GM21381 (cell line): ENCODE data around the gene NPIPA5.
"Not testable (repeated sequence)": the region's sequence is repeated elsewhere in the genome, so short reads cannot be mapped to it uniquely, and the experiment has no call there.

Experiments used
- ATAC-seq: cut with Tn5 transposase; IDR thresholded peaks from one replicate; pipeline ENCODE4 v1.9.1; 2021; ENCODE audit warnings: mild to moderate bottlenecking, moderate library complexity; ENCODE audit not compliant: unreplicated experiment

Gene NPIPA5

GRCh38 chr16:15393025-15393424 lies 14.9 kb upstream of the NPIPA5 start:
- not testable (repeated sequence) for ATAC-seq

- ATAC-seq: not testable (repeated sequence)
Measured at GRCh38 chr16:15389916-15390315, 11.8 kb upstream of the NPIPA5 start.

GRCh38 chr16:15388060-15388459 lies 10.0 kb upstream of the NPIPA5 start:
- ATAC-seq: not testable (repeated sequence)

- not testable (repeated sequence) for ATAC-seq
Measured at GRCh38 chr16:15382810-15383209, 4.7 kb upstream of the NPIPA5 start.

GRCh38 chr16:15357495-15357894 lies 20.6 kb downstream of the NPIPA5 start:
- ATAC-seq: not testable (repeated sequence)

- not testable (repeated sequence) for ATAC-seq
Measured at GRCh38 chr16:15354846-15355245, 23.2 kb downstream of the NPIPA5 start.

GRCh38 chr16:15352852-15353251 lies 25.2 kb downstream of the NPIPA5 start:
- not testable (repeated sequence) for ATAC-seq

- not testable (repeated sequence) for ATAC-seq
Measured at GRCh38 chr16:15351745-15352144, 26.3 kb downstream of the NPIPA5 start.

GRCh38 chr16:15351251-15351650 lies 26.8 kb downstream of the NPIPA5 start:
- ATAC-seq: not testable (repeated sequence)

GRCh38 chr16:15348721-15349120 lies 29.4 kb downstream of the NPIPA5 start:
- not testable (repeated sequence) for ATAC-seq

- ATAC-seq: not testable (repeated sequence)
Measured at GRCh38 chr16:15342337-15342736, 35.8 kb downstream of the NPIPA5 start.

- not testable (repeated sequence) for ATAC-seq
Measured at GRCh38 chr16:15338986-15339385, 39.1 kb downstream of the NPIPA5 start.

- ATAC-seq: not testable (repeated sequence)
Measured at GRCh38 chr16:15337974-15338605, 40.0 kb downstream of the NPIPA5 start.

GRCh38 chr16:15335609-15336008 lies 42.5 kb downstream of the NPIPA5 start:
- not testable (repeated sequence) for ATAC-seq

- ATAC-seq: not testable (repeated sequence)
Measured at GRCh38 chr16:15333969-15334368, 44.1 kb downstream of the NPIPA5 start.

GRCh38 chr16:15330978-15331377 lies 47.1 kb downstream of the NPIPA5 start:
- ATAC-seq: not testable (repeated sequence)

- not testable (repeated sequence) for ATAC-seq
Measured at GRCh38 chr16:15324954-15325353, 53.1 kb downstream of the NPIPA5 start.

- ATAC-seq: not testable (repeated sequence)
Measured at GRCh38 chr16:15323373-15323772, 54.7 kb downstream of the NPIPA5 start.

- not testable (repeated sequence) for ATAC-seq
Measured at GRCh38 chr16:15321221-15321620, 56.9 kb downstream of the NPIPA5 start.

- not testable (repeated sequence) for ATAC-seq
Measured at GRCh38 chr16:15314562-15314961, 63.5 kb downstream of the NPIPA5 start.
